ENCODE data around the gene ZFHX3.

Gene ZFHX3

DNA sequence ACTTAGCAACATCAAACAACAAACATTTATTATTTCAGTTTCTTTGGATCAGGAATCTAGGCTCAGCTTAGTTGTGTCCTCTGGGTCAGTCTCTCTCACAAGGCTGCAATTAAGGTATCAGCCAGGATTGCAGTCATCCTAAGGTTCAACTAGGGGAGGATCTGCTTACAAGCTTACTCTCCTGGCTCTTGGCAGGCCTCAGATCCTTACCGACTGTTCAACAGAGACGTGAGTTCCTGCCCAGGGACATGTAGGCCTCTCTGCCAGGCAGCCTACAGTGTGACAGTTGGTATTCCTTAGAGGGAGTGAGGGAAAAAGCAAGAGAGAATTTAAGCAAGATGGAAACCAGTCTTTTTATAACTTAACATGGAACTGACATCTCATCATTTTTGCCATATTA lies 294.0 kb downstream of the ZFHX3 start:
- DNase-seq (ENCODE audit: low read depth in 2 of 2), result no peak

DNA sequence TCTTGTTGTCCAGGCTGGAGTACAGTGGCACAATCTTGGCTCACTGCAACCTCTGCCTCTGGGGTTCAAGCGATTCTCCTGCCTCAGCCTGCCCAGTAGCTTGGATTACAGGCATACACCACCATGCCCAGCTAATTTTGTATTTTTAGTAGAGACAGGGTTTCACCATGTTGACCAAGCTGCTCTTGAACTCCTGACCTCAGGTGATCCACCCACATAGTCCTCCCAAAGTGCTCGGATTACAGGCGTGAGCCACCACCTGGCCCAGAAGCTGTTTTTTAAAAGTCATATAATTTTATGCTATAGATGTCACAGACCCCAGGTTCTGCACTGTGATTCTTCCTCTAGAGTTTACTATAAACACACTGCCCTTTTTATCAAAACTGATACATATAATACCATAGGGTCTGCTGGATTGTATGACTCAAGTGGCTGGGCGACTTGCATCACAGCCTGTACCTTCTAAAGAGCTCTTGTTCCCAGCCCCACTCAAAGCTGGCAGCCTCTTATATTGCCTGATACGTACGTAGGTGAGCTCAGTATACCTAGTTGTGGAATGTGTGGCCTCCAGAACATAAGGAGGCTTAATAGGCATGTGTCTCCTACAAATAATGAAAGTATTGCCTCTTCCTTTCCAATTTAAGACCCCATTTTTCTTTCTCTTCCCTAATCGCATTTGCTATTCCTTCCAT lies 295.8 kb downstream of the ZFHX3 start:
- no peak for DNase-seq (ENCODE audit: low read depth in 2 of 2)

DNA sequence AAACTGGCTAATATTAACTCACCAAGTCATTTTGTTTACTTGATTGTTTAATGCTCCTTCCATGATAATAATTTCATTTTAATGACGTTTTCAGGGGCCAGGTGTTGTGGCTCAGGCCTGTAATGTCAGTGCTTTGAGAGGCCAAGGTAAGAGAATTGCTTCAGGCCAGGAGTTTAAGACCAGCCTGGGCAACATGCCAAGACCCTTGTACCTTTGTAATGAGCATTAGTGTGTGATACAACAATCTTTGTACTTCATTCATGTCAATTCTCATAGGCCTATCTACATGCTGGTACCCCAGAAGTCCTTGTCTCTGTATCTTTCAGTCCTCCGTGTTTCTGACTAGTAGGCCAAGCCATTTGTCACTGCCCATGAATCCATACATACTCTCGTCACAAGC lies 296.9 kb downstream of the ZFHX3 start:
- DNase-seq (ENCODE audit: low read depth in 2 of 2), result no peak

DNA sequence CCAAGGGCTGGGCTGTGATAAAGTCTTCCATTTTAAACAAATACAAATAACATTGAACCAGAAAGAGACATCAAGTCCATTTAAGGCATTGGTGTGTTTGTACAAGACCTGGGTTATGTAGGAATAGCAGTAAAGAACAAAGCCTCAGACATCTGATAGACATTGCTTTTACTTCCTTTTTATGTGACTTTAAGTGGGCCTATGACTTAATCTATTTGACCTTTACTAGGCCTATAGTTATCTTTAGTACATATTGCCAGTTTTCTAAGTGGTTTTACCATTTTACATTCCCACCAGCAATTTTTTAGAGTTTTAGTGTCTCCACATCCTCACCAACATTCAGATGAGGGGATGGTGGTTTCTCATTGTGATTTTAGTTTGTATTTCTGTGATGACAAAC lies 298.8 kb downstream of the ZFHX3 start:
- no peak for DNase-seq (ENCODE audit: low read depth in 2 of 2)

DNA sequence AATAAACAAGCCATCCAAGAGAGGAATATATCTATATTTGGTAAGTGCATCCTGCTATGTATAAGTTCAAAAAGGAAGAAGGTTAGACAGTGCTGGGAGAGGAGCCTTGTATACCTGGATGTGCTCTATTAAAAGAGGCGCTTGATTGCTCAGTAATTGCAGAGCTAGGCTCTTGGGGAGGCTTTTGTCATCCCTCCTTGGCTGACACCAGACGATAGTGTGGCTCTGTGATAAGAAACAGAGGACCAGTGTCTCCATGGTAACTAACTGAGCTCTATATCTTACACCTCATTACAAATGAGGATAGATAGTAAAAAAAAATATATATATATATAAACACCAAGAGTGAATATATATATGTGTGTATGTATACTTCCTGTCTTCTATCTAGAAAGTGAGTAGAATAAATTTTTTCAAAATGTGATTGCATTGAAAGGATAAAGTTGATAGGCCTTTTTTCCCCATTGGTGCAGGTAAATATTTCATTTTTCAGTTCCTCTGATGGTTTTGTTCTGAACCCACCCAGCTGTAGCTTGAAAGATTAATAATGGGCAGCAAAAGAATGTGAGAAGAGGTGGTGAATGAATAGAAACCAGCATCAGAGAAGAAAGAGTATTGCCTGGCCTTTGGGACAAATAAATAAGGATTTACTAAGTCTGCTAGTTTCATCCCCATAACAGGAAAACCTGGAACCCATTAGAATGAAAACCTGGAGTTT lies 303.7 kb downstream of the ZFHX3 start:
- no peak for DNase-seq (ENCODE audit: low read depth in 2 of 2)

DNA sequence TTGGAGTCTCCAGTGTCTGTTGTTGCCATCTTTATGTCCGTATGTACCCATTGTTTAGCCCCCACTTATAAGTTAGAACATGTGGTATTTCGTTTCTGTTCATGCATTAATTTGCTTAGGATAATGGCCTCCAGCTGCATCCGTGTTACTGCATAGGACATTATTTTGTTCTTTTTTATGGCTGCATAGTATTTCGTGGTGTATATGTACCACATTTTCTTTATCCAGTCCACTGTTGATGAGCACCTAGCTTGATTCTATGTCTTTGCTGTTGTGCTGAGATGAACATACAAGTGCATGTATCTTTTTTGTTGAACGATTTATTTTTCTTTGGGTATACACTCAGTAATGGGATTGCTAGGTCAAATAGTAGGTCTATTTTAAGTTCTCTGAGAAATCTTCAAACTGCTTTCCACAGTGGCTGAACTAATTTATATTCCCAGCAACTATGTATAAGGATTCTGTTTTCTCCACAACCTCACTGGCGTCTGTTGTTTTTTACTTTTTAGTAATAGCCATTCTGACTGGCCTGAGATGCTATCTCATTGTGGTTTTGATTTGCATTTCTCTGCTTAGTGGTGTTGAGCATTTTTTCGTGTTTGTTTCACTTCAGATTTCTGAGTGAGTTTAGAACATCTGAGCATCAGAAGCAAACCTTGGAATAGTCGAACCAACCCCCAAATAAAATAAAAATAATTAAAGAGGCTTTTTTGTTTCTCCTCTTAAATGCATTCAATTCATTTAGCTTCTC lies 304.7 kb downstream of the ZFHX3 start:
- no peak for DNase-seq (ENCODE audit: low read depth in 2 of 2)

DNA sequence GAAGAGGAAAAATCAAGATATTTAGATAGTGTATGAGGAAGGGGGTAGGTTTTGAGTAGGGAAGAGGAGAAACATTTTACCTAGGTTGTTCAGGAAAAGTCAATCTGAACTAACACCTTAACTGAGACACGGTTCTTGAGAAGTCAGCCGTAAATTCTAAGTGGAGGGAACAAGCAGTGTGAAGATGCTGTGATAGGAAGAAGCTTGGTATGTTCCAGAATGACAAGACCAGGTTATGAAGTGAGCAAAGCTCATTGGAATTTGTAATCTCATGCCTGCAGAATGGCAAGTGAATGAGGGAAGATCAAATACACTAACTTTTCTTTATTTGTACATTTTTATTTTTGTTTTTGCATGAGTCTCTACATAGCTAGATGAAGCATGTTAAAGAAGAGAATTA lies 307.6 kb downstream of the ZFHX3 start:
- no peak for DNase-seq (ENCODE audit: low read depth in 2 of 2)

DNA sequence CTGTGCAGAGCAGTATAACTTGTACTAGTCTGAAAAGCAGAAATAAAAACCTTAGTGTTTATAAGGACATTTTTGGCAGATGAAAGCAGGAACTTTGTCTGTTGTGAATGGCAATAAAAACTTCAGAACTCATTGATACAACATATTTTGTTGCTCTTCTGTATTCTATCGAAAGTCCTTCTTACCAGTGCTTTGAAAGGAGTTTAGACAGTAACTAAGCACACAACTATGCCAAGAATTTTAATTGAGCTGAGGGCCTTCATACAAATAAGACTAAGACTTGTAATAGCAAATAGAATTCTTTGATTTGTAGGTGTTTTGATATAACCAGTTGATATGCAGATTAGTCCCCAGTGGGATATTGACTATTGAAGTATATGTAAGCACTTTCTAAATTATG lies 308.4 kb downstream of the ZFHX3 start:
- DNase-seq (ENCODE audit: low read depth in 2 of 2), result no peak

DNA sequence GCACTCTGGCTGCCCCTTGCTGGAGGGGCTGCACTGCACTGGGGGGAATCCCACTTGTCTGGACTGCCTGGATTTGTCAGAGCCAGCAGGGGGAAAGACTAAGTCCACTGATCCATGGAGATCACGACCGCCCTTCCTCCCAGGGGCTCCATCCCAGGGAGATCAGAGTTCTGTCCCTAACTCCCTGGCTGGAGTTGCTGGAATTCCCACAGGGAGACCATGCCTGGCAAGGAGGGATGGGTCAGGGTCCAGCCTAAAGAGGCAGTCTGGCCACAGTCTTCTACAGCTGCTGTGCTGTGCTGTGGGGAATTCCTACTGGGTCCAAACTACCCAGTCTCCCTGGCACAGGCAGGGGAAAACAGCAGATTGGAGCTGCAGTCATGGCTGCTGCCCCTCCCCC lies 311.9 kb downstream of the ZFHX3 start:
- DNase-seq (ENCODE audit: low read depth in 2 of 2), result no peak

Data from stimulated activated CD4-positive, alpha-beta T cell treated with anti-CD3 and anti-CD28 coated beads, Interleukin-12 subunit alpha, Interleukin-12 subunit beta, amount 100 ng/mL, for 24 hours (primary cell).